Transverse colon (tissue), 3 donors: Measurements from ENCODE around the gene GGN.

Experiments used
- POLR2A ChIP-seq: fragments of 450-650 bp; IDR thresholded peaks from one replicate; pipeline ENCODE4 v1.6.1; 2016; ENCODE audit warnings: antibody characterized with exemption, mild to moderate bottlenecking, moderate library complexity
- TF ChIP-seq, protein P1 (sequence below), 5 experiments: fragments of 200-600 bp in 3 of 5; fragments of 450-650 bp in 2 of 5; sonication (generic) in 3 of 5; IDR thresholded peaks; 1 replicate in 2 of 5; 2 replicates in 3 of 5; pipeline ENCODE4 v1.5.1; 2016 to 2017; ENCODE audit warnings: antibody characterized with exemption in 5 of 5, inconsistent platforms in 3 of 5, mild to moderate bottlenecking in 2 of 5, moderate library complexity in 1 of 5

- no peak for TF ChIP-seq POLR2A
- TF ChIP-seq, protein P1, sequence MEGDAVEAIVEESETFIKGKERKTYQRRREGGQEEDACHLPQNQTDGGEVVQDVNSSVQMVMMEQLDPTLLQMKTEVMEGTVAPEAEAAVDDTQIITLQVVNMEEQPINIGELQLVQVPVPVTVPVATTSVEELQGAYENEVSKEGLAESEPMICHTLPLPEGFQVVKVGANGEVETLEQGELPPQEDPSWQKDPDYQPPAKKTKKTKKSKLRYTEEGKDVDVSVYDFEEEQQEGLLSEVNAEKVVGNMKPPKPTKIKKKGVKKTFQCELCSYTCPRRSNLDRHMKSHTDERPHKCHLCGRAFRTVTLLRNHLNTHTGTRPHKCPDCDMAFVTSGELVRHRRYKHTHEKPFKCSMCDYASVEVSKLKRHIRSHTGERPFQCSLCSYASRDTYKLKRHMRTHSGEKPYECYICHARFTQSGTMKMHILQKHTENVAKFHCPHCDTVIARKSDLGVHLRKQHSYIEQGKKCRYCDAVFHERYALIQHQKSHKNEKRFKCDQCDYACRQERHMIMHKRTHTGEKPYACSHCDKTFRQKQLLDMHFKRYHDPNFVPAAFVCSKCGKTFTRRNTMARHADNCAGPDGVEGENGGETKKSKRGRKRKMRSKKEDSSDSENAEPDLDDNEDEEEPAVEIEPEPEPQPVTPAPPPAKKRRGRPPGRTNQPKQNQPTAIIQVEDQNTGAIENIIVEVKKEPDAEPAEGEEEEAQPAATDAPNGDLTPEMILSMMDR (IDR thresholded peaks at IDR 0.05), result no peak
These were observed 20.8 kb downstream of the GGN start for GRCh38 chr19:38367041-38367440.
